Breast epithelium (tissue), 3 donors: Measurements from ENCODE around the gene ZNF462.

Experiments used
- POLR2A ChIP-seq: fragments of 450-650 bp; IDR thresholded peaks from one replicate; pipeline ENCODE4 v1.6.1; 2016; ENCODE audit warnings: antibody characterized with exemption, mild to moderate bottlenecking, moderate library complexity
- TF ChIP-seq, protein P1 (sequence below), 3 donors: fragments of 450-650 bp; IDR thresholded peaks; one replicate each; pipeline ENCODE4 v1.5.1; 2016 to 2017; ENCODE audit warnings: antibody characterized with exemption in 3 of 3, mild to moderate bottlenecking in 3 of 3, moderate library complexity in 3 of 3

DNA sequence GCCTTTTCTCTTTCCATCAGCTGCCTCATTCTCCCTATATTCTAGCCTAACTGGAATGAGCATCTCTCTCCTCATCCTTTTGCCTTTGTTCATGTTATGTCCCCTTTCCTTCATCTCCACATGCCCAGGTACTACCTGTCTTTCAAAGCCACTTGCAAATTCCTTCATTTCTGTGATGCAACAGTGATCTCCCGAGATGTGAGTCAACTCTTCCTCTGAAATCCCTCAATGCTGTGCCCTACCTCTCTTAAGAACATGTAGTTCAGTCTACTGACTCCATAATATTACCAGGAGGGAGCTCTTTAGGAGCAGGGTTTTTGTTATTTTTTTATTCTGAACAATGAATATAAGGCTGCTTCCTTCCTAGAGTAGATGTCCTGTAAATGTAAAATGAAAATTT lies 91.6 kb downstream of the ZNF462 start:
- TF ChIP-seq, protein P1, sequence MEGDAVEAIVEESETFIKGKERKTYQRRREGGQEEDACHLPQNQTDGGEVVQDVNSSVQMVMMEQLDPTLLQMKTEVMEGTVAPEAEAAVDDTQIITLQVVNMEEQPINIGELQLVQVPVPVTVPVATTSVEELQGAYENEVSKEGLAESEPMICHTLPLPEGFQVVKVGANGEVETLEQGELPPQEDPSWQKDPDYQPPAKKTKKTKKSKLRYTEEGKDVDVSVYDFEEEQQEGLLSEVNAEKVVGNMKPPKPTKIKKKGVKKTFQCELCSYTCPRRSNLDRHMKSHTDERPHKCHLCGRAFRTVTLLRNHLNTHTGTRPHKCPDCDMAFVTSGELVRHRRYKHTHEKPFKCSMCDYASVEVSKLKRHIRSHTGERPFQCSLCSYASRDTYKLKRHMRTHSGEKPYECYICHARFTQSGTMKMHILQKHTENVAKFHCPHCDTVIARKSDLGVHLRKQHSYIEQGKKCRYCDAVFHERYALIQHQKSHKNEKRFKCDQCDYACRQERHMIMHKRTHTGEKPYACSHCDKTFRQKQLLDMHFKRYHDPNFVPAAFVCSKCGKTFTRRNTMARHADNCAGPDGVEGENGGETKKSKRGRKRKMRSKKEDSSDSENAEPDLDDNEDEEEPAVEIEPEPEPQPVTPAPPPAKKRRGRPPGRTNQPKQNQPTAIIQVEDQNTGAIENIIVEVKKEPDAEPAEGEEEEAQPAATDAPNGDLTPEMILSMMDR (IDR thresholded peaks at IDR 0.05) = no peak
- no peak for TF ChIP-seq POLR2A
